RPMI8226 (cell line): Measurements from ENCODE around the gene NPY5R.
A peak's percentile ranks its signal among the peaks of the same experiment; 100 is the strongest.

Source experiments
- DNase-seq: peaks from one replicate; pipeline ENCODE4 v3.0.0-alpha.2; 2015

Gene NPY5R

DNA sequence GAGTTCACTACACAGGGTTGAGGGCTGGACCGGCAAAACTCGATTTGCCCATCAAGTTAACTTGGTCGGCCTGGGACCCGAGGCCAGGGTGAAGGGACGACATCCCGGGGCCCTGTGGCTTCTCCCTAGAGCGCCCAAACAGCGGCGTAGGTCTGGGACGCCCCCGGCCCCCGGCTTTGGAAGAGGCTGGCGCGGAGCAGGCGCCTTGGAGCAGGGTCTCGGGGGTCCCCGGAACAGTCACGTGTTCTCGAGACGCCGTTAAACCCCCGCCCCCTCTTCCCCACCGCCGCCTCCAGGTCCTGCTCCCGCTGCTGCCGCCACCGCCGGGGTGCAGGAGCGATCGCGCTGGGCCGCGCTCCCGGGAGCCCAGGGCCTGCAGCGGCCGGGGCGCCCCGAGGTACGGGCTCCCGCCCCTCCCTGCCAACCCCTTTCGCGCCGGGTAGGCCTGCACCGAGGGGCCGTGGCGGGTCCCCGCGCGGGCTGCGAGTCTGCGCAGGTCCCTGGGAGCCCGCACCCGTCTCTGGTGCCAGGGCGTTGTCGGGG lies at the start of gene NPY5R:
Gene NPY5R, plus strand, starts transcription at position 289 of the 543 bp plus-strand sequence. CDS start 6,382 bp downstream, outside the sequence.
- no peak for DNase-seq

DNA sequence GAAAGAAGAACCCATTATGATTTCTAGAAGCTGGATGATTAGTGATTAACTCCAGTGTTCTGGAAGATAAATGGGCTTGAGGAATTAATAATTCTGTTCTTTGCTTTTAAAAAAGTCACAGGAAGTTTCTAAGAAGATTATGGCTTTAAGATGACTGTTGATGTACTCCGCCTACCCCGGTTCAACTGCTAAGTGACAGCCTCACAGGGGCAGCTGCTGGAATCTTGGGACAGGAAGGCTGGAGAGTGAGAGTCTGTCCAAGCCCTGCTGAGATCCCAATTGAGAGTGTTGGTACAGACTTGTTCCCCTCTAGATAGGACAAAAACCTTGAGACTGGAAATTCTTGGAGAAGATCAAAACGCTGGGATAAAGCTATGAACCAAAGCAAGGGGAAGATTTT lies 48.6 kb upstream of the NPY5R start:
- no peak for DNase-seq

DNA sequence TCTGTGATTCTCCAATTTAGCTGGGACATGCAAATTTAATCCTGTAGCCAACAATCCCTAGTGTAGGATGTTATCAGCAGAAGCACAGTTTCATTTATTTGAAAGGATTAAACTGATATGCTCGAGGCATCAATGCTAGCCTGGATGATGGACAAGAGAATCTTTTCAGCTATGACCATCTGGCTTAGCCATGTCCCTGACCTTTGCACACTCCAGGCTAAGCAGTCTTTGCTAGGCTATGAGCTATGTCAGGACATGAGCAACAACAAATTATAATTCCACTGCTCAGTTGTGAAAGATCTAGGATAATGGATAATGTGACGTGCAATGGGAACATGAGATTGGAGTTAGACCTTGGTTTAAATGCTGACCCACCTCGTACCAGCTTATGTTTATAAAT lies 43.2 kb upstream of the NPY5R start:
- DNase-seq: no peak

DNA sequence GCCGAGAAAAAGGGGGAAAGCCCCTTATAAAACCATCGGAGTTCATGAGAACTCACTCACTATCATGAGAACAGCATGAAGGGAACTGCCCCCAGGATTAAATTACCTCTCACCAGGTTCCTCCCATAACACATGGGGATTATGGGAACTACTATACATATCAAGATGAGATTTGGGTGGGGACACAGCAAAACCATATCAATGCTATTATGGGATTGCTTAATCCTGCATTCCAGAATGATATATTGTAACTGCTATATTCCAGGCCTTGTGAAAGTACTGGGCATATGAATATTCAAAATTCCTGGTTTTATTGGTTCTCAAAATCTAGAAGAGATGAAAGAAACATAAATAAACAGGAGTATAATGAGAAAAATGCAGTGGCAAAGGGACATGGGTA lies 40.6 kb upstream of the NPY5R start:
- DNase-seq: no peak

DNA sequence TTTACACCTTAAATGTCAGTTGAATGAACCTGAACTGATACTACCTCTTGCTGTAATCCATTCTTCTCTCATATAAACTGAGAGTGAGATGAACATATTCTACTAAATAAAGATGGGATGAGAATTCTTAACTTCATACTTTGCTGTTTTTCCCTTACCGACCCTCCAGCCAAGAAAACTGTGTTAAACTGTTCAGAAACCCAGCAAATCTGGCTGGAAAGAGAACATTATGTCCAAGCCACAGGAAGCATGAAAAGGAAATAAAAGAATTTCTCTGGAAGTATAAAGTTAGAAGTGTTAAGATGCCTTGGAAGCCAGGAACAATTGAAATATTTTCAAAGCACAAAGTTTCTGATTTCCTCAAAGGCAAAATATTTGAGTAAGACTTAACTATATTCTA lies 34.2 kb upstream of the NPY5R start:
- DNase-seq: no peak

DNA sequence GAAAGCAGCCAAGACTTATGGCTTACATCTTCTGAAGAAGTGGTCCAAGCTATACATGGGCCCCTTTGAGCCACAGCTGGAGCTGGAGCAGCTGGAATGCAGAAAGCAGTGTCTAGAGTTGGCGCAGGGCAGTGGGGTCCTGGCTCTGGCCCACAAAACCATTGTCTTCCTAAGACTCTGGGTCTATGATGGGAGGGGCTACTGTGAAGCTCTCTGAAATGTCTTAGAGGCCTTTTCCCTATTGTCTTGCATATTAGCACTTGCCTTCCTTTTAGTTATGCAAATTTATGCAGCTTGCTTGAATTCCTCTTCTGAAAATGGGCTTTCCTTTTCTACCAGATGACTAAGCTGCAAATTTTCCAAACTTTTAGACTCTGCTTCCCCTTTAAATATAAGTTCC lies 26.6 kb upstream of the NPY5R start:
- DNase-seq: no peak

DNA sequence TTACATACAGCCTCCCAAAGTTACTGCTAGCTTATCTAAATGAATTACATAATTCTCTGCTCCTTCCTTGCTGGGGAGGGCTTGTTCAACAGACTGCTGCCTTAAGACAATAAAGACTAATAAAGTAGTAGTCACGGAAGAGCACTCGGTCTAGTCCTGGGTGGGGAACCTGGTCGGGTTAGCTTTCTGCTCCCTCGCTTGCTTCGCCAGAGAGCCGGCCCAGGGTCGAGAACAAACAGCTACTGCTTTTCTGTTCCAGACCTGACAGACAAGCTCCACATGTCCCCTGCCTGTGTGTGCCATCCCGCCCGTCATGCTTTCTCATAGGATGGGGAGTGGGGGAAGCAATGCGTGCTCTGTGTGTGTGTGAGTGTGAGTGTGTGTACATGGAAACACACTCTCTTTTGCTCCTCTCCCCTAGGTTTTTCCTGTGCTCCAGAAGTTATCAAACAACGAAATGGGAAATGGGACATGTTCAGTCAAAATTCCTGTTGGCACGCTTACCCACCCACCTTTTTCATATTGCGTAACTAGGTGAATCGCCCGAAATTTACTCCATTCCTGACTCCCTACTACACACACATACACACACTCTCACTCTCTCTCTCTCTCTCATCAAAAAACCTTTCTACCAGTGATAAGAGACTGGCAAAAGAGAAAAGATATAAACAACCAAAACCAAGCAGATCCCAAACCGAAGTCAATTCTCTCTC lies 12.6 kb upstream of the NPY5R start:
- DNase-seq: no peak

DNA sequence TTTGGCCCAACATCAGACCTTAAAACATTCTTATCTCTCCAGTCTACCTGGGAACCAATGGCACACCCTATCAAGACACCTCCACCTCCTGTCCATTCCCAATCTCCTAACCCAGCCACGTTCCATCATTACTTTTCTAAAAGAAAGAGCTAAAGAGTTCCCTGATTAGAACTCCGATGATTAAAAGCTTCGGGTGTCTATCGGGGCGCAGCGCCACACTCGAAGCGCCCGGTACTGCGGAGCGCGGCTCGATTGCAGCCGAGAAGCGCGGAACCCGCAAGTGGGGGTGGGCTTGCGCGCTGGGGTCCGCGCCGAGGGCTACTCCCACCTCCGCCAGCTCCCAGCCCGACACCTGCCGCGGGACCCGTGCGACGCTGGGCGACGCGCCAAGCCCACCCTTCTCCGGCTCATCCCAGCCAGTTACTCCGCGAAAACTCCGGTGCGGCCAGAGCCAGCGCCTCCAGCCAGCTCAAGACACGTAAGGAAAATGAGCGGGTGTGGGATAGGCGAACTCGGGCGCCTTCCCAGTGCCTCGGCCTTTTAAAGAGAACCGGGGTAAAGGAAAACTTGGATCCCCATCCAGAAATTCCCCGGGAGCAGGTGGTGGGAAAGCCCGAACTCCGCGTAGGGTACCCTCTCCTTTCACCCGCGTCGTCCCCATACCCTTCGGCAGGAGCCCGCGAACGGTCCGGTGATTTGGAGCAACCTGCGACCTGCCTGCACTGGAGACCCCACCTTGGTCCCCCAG lies 11.9 kb upstream of the NPY5R start:
- no peak for DNase-seq

DNA sequence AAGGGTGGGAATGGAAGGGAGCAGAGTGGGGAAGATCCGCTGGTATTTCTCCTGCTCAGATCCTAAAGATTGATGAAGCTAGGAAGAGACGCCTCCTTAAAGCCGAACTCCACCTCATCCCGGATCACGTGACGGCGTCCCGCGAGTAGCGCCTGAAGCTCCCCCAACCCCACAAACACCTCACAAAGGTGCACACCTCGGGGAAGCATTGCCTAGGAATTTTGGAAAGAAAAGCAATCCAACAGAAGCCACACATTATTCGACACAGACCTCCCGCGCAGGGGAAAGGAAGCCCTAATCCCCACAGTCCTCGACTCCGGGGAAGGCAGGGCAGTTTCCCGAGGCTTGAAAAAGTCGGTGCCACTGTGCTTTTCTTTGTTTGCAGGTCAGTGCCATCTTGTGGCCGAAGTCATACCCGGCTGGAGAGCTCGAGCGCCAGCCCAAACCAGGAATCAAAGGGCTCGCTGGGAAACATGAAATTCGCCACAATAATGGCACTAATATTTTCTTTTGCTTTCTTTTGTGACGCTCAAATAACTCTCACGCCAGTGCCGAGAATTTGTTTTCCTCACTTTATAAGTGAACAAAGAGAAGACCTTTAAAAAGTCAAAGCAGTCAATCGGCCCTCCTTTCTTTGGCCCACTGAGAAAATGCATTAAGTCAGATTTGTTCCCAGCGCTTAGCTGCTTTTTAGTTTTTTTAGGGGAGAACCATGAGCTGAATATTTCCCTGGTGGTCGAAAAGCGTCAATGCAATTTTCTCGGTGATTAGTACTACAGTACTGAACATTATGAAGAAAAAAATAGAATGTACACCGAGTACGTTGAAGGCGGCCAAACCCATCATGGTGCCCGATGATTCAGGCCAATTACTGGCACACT lies 10.9 kb upstream of the NPY5R start, which contains the start of gene NPY1R:
Gene NPY1R, minus strand, starts transcription at position 71 of the 881 bp plus-strand sequence. CDS start 6,042 bp downstream, outside the sequence.
- peak; percentile 64 for DNase-seq

DNA sequence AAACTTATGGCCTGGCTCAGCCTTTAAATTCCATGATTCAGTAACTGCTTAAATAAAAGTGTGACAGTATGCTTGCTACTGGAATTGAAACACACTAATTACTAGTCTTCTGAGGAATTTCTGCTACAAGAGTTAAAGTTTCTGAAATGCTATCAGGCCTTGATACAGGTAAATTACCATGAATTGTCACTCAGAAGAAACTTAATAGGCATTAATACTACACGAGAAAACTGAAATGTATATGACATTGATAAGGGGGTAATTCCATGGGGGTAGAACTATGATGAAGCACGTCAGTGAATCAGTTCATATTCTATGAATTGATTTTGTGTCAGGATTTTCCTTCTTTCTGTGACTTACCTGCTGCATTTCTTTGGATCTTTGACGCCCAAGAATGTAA lies 8.3 kb upstream of the NPY5R start:
- DNase-seq: no peak

DNA sequence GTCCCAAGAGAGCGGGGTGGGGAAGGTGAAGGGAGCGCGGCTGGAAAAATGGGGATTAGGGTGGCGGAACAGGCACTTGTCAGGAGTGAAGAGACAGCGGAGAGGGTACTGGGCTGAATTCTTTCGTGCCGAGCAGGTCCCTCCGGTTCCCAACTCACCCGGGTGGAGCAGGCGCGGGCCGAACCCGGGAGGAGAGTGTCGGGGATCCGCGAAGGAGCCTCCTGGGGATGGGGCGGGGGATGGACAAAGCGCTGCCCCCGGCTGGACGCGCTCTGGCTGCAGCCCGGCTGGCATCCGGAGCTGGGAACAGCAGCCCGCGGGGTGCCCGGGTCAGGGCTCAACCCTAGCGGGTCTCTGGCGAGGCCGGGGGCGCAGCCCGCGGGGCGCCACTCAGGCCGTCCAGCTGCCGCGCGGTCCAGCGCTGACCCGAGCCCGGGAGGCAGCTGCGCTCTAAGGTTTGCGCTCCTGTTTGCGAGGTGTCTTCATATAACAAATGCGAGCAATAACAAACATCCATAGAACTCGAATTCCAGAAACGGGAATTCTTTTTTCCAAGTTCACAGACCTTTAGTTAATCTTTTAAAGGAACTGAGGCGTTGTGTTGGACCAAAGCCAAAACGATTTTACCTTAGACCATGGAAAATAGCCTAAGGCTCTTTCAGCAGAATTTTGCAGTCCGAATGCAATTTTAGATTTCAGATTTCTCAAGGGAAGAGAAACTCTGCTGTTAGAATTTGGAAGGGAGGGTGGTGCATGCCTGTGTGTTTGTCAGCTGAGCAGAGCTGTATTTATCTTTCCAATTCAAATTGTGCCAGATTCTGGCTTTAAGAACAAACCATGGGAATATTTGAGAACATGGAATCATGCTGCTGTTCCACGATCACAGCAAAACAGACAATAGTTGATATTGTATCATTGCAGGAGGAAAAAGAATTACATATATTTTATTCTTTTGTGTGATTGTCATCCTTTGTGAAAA lies 744 bp downstream of the NPY5R start:
- peak; percentile 3 for DNase-seq

DNA sequence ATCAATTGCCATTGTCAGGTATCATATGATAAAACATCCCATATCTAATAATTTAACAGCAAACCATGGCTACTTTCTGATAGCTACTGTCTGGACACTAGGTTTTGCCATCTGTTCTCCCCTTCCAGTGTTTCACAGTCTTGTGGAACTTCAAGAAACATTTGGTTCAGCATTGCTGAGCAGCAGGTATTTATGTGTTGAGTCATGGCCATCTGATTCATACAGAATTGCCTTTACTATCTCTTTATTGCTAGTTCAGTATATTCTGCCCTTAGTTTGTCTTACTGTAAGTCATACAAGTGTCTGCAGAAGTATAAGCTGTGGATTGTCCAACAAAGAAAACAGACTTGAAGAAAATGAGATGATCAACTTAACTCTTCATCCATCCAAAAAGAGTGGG lies 7.0 kb downstream of the NPY5R start:
- no peak for DNase-seq

DNA sequence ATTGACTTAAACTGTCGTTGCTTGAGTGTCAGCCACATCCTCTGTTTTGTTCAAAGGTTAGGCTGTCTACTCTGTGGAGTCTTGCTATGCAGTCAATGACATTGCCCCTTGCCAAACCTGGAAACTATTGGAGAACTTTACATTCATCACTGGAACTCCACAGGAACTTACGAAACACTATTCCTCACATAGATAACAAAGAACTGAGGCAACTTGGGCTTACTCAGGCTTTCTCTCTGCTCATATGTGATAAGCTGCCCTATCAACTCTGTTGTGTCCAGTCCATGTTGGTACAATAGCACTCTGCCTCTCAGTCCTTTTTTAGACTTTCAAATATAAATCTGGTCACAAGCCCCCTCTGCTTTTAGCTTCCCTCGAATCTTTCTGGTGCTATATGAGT lies 9.4 kb downstream of the NPY5R start:
- DNase-seq: no peak

DNA sequence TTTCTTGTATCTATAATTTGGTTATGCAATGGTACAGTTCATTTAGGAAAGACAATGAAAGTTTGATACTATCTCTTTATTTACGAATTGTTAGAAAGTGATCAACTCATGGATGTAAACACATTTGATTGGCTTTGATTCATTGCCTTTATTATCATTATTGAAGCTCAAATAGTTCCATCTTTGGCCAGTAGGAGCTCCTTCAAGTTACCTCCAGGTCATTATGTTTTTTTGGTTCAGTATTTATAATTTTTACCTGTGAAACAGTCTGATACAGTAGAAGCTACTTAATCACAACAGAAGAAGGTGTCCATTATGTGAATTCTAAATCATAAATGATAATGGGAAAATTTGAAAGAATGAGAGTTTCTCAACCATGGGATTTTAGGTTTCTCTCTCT lies 12.4 kb downstream of the NPY5R start:
- DNase-seq: no peak

DNA sequence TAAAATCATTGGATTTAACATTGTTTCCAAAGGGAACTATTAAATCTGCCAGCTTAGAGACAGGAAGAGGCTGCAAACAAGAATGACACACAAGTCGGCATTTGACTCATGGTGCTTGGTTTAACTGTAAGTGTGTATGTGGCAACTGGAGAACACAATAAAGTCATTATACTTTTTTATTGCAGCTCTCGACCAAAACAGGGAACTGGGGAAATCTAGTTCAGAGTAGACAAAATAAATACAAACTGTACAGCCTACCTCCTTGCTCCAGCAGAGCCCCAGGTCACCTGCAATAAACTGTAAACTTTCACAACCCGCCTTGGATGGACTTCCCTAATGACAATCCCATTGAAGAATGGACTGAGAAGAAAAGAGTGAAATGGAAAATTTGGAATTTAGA lies 24.0 kb downstream of the NPY5R start:
- DNase-seq: no peak

DNA sequence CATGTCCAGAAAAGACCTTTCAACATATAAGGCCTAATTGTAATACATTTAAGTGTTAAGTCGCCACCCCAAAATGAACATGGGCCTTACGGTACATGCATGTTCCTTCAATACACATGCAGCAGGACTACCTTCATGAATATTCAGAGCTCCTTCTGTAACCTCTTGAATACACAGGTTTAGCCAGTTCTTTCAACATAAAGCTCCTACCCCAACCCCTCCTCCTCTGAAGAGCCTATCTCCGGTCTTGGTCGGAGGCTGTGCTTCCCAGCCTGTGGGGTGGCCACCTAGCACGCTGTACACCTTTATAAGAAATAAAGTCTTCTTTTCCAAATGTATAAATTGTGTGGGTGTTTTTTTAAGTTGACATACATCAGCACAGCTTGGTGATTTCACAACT lies 28.3 kb downstream of the NPY5R start:
- DNase-seq: no peak

DNA sequence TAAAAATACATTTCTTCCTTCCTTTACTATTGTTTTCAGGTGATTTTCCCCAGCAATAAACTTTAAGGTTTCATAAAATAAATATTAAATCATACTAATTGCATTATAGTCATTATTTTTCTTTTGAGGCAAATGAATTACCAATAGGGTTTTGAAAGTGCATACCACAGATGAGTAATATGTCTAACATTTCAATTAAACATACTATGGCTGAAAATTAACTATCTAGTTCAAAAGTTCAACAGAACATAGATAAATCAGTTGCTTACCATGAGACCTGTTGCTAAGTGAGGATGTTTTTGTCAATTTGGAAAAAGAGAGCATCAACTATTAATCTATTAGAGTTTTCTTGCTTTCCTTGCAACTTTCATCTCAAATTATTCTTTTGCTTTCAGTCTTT lies 35.0 kb downstream of the NPY5R start:
- no peak for DNase-seq

DNA sequence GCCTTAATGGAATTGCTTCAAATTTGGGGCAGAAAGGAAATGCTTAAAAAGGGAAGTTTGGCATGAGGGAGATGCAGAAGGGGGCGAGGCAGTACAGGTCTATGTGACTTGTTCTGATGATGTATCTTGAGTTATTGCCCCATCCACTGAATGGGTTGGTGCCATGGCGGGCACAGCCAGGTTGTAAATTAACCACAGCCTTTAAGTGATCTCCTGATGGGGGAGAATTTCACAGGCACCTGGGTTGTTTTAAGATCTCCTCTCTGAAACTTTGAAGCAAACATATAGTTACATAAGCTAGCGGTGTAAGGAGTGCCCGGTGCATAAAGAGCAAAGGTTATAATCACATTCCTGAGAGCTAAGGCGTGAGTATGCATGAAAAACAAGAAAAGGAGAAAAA lies 37.0 kb downstream of the NPY5R start:
- no peak for DNase-seq

DNA sequence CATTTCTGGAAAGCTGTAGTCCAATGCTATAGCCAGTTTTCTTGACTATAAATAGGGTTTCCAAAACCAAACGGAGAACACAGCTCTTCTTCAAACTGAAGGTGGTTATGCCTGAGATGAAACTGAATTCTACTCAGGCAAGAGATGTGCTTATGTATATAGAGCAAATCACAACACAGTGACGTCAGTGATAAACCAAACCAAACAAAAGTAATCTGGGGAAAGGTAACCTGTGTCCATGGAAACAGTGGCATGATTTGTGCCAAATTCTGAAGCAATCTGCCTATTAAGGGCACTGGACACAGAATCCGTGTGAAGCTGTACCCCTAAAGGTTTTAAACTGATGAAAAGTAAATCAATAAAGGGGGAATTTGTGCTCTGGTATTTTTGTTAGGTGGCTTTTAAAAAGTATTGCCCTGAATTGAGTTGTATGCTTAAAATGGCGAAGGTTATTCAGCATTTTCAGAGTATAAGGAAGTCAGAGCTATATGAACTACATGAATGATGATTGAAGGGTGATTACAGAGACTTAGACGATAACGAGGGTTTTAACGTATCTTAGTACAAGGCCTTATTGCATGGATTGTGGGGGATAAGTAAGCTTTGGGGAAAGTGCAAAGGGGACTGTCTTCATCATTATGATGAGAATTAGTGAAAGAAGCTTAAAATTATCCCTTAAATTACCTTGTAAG lies 38.6 kb downstream of the NPY5R start:
- no peak for DNase-seq

DNA sequence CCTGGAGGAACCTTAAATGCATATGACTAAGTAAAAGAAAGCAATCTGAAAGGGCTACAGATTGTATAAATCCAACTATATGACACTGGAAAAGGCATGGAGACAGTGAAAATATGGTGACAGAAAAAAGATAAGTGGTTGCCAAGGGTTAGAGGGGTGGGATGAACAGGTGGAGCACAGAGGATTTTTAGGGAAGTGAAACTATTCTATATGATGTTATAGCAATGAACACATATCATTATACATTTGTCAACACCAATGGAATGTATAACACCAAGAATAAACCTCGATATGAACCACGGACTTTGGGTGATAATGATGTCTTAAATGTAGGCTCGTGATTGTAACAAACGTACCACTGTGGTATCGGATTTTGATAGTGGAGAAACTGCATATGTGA lies 40.7 kb downstream of the NPY5R start:
- DNase-seq: peak; percentile 8

DNA sequence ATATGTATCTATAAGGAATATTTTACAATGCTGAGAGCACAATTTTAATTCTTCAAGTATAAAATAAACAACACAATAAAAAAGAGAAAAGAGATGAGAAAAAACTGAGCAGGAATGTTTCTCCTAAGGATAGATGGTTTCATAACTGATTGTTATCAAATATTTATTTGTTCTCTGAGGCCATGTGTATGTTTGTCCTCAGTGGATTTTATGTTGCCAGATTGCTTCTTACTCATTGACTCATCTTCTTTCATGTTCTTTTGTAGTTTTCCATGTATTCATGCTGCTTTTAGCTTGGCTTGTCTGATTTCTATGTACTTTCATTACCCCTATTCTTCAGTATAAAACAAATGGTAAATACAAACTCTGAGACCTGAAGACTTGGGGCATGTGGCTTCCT lies 41.2 kb downstream of the NPY5R start:
- no peak for DNase-seq
